Activated gamma-delta T cell treated with anti-CD3 and anti-CD28 coated beads, Interleukin-2, amount 50 U/mL, for 16 hours (primary cell): ENCODE measurements around the gene SPART.
"Not testable (repeated sequence)": the region's sequence is repeated elsewhere in the genome, so short reads cannot be mapped to it uniquely, and the experiment has no call there.

Source experiments
- DNase-seq: peaks from one replicate; pipeline ENCODE4 v3.0.0-alpha.2; 2020; ENCODE audit warnings: low read depth

The SPART gene

DNA sequence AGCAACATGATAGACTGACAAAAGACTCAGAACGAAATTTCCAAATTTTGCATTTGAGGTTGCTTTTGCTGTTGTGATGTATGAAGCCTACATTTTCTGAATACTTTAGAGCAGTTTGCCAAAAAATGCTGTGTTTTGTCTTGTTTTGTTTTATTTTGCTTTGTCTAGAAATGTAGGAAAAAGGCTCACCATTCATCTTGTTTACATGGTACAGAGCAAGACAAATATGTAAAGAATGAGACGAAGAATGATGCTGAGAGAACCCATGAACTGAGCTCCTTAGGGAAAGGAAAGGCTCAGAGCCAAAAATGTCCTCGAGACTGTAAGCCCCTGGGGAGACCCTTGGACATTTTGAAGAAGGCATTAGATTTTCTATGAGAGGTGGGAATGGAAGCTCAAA, 6.8 kb upstream of the SPART start:
- DNase-seq = no peak

DNA sequence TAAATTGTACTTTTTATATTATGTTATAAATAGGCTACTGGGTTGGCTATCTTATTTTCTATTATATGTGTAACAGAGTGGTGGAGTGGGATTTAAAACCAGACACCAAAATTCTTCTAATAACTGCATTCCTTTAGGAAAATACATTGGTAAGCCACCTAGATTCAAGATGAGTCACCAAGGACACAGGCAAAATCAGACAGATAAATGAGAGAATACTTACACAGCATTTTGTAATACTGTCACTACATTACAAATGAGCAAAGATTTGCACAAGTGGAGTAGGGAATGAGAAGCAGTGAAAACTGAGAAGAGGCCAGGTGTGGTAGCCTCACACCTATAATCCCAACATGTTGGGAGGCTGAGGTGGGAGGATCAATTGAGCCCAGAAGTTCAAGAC, 6.2 kb upstream of the SPART start:
- DNase-seq = no peak

DNA sequence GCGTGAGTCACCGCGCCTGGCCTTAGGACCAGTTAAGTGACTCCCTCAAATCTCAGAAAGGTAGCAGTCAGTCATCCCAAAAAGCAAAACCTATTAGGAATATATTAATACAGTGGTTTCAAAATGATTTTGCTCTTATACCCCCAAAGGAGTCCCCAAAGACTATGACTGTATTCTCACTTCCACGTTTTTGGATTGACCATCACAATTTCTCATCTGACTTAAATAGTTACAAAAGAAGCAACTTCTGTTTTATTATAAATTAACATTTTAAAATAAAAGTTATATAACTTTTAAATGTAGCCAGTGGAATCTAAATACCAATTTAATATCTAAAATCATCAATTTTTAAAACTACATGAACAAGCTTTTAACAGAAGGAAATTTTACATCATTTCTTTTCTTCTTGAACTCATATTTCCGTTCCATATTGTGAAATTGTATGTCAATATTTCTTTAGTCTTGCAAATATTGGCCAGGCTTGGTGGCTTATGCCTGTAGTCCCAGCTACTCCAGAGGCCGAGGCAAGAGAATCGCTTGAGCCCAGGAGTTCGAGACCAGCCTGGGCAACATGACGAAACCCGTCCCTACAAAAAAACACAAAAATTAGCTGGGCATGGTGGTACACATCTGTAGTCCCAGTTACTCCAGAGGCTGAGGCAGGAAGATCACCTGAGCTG, 1.5 kb upstream of the SPART start:
- no peak for DNase-seq

DNA sequence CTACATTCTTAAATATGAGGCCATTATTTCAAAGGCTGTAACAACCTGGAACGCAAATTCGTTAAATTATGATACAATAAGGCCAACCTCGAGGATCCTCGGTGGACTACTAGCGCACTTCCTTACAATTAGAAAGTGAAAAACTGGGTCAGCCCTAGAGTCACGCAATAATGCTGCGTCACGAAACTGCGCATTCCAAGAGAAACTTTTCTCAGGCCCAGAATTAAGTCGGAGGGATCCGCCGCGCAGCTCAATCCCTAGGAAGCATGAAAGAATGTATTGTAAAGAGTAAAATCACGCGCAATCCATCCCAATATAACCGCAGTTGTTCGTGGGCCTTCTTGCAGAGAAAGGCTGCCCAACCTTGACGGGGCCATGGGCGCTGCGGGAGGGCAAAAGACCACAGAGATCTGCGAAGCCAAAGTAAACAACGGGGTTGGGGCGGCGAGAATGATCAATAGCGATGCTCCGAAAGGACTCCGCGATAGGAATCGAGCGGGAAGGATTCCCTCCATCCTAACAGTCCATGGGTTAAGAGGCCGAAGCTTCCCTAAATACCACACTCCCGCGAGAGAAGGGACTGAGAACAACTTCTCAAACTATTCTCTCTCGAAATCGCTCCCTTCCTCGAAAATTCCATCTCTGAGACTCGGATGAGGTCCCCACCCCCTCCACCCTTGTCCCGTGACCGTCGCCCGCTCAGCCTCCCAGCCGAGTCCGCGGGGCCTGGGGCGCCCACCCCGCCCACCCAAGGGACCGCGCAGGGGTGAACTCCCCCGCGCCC, 564 bp downstream of the SPART start:
- peak; percentile 1 for DNase-seq

DNA sequence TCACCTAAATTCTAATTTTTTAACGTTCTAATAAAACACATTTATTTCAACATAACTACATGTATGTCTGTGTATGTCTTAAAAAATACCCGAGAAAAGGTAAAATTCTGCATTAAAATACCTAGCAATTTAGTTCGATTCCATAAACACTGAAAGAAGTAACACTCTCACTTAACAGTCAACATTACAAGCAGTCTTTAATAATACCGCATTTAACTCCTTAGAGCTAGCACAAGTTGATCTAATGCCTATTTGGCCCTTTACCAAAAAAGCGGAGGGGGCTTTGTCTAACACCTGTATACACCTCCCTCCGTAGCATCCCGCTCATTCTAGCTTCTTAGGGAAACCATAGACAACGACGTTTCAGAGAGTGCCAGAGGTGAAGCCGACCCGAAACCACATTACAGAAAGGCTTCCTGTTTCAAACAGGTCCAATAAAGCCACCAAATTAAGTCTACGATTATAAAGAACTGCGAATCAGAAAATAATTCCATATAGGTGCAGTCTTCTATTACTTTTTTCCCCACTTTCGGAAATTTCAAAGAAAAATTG, 1.2 kb downstream of the SPART start:
- DNase-seq = no peak

DNA sequence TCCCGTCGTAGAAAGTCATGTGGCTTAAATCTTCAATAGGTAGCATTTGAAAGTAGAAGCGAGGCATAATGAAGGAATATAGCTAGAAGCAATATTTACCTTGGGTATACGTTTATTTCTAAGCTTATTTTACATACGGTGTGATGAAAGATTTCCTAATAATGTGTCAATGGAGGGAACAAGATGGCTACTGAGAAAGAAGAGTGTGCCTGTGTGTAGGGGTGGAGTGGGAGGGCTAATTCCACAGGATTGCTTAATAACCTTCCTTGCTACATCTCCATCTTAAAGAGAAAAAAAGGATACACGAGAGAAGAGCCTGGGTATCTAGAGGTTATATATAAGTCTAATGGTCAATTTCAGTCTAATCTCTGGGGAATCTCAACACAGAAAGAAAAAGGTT, 2.0 kb downstream of the SPART start:
- no peak for DNase-seq

DNA sequence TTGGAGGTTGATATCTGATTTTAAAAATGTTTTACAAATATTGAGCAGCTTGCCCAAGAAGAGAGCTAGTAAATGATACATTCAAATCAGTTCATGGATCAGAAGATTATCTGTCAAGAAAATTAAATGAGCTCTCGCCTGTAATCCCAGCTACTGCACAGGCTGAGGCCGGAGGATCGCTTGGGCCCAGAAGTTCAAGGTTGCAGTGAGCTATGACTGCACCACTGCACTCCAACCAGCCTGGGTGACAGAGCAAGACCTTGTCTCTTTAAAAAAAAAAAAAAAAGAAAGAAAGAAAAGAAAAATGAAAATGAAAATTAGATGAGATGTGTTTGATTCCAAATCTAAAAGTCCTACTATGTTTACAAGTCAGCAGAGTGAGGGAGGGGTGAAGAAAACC, 2.4 kb downstream of the SPART start:
- no peak for DNase-seq

DNA sequence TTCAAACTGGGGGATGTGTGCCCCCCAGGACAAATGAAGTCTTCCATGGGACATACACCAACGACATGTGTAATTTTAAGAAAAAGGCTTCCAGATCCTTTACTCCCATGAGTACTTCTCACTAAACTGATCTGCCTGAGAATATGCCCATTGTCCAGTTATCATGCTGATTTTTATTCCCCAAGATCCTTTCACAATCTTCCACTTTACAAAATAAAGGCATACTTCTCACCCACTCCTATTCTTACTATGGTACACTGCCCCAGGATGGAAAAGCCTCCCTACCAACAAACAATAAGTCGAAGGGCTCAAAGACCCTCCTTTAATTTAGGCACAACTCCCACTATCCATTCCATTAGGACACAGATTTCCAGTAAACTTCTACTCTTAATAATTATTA, 3.5 kb downstream of the SPART start:
- no peak for DNase-seq

DNA sequence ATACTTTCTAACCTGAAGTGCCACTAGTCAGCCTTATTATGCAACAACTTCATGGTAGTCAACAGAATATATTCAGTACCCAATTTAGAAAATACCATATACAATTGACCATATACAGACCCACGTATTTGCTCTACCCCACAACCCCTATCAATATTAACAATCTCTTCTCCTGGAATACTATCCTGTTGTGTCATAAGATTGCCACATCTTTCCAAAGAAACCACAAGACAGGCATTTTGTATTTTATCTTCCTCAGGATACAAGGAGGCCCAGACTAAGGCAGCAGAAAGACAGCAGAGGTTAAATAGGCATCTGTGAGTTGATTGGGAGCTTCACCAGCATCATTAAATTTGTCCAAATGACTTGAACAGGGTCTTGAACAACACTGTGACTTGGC, 4.5 kb downstream of the SPART start:
- no peak for DNase-seq

DNA sequence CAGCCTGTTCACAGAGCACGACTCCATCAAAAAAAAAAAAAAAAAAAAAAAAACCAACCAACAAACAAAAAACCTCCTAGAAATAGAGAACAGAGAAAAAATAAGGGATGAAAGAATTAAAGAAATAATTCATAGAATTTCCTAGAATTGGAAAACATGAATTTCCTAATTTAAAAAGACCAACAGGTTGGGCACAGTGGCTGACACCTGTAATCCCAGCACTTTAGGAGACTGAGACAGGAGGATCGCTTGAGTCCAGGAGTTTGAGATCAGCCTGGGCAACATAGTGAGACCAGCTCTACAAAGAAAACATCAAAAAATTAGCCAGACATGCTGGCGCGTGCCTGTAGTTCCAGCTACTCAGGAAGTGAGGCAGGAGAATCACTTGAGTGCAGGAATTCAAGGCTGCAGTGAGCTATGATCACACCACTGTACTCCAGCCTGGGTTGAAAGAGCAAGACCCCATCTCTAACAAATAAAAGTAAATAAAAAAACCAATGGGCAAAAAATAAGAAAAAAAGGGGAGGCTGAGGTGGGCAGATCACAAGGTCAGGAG, 6.5 kb downstream of the SPART start:
- DNase-seq = no peak

DNA sequence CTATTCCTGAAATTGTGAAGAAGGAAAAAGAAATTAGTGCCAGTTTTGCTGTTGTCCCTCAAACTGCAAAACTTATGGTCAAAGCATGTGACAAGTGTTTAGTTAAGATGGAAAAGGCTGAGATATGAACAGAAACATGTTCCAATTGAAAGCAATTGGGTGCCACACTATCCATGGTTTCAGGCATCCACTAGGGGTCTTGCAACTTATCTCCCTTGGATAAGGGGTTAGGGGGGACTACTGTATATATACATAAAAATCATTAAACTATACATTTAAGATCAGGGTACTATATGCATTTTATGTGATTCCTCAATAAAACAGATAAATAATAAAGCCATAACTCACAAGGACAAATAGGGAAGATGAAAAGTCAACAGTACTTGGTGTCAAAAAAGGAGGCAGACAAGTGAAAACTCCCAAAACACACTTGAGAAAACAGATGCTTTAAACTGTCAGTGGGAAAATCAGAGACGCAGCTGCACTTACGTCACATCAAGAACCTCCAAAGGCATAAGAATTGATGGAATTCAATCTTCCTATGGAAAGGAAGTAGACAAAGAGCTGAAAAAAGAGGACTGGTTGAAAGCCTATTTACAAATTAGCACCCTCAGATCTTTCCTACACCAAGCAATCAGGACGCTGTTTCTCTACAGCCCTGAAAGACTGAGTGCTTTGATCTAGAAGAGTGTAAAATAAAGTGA, 8.1 kb downstream of the SPART start:
- no peak for DNase-seq

DNA sequence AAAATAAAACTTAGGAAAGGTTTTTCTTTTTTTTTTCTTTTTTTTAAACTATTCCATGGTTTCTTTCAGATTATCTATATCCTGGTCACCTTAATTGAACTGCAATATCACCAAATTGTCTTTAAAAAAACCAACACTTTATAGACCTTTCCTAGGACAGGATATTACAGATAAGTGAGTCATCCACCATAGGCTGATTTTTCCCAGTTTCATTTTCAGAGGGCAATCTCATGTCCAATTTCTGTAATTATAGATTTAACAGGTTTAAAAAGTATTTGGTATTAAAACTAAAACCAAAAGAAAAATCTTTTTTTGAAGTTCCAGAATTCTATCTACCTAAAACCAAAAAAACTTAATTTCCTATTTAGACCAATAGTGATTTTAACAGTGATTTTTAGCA, 13.2 kb downstream of the SPART start:
- no peak for DNase-seq

DNA sequence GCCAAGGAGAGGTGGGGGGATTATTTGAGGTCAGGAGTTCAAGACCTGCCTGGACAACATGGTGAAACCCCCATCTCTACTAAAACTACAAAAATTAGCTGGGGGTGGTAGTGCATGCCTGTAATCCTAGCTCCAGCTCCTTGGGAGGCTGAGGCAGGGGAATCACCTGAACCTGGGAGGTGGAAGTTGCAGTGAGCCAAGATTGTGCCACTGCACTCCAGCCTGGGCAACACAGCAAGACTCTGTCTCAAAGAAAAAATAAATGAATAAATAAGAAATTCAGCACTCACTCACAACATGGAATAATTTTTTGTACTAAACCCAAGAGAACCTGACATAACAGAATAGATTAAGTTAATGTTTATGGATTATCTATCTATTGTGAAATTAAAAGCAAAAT, 13.9 kb downstream of the SPART start:
- DNase-seq = not testable (repeated sequence)

DNA sequence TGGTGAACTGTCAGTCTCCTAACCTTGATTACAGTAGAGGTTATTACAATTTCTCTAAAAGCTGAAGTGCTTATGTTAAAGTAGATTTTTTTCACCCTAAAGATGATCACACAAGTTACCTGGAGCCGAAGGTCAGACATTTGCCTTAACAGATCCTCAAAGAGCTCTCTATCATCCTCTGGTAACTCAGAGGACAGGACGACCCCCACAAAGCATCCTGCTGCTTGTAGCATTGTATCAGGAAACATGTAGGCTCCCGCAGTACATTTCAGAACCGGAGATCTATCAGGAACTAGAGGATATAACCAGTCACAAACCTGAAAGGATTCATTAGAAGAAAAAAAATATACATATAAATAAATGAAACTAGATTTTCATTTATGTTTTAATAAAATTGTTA, 14.9 kb downstream of the SPART start:
- DNase-seq = no peak

DNA sequence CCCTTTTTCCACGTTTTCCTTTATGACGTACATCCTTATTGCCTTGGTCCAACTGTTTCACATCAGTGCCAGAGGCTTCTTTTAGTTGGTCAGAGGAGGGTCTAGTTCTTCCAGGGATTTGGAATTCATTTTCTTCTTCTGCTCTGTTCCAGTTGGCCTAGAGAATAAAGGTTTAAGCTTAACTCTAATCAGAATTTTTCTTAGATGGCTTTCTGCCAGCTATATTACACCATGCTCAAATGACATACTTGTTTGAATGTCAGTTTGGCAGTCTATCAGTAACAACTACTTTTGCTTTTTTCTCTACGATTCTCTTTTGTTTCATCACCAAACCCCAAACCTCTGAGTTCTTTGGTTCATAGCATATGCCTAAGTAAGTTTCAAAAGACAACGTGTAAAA, 16.8 kb downstream of the SPART start:
- no peak for DNase-seq

DNA sequence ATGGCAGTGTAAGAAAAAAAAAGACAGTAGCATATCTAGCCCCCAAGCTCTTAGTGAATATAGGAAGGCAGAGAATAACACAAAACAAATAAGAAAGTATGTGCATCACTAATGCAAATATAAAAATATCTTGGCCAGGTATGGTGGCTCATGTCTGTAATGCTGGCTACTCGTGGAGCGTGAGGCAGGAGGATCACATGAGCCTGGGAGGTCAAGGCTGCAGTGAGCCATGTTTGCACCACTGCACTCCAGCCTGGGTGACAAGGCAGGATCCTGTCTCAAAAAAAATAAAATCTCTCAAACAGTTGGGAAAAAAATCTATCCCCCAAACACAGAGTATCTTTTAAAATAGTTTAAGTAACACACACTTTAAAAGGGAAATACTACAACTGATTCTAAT, 17.4 kb downstream of the SPART start:
- no peak for DNase-seq

DNA sequence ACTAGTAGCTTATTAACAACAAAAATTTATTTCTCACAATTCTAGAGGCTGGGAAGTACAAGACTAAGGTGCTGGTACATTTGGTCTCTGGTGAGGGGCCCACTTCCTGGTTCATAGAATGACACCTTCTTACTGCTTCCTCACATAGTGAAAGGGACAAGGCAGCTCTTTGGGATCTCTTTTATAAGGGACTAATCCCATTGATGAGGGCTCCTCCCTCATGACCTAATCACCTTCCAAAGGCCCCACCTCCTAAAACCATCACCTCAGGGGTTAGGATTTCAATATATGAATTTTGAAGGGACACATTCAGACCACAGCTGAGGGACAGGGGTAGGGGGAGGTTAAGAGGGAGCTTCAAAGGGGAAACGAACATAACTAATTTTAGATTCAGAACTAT, 20.3 kb downstream of the SPART start:
- no peak for DNase-seq

DNA sequence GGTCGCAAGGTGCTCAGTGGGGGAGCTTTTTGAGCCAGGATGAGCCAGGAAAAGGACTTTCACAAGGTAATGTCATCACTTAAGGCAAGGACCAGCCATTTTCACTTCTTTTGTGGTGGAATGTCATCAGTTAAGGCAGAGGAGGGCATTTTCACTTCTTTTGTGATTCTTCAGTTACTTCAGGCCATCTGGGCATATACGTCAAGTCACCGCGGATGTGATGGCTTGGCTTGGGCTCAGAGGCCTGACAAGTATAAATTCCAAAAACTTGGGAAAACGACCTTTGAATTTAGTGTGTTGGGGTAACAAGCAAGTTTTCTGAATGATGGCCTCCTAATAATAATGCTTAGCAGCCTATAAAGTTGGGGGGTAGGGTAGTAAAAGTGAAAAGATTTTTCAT, 21.3 kb downstream of the SPART start:
- not testable (repeated sequence) for DNase-seq

DNA sequence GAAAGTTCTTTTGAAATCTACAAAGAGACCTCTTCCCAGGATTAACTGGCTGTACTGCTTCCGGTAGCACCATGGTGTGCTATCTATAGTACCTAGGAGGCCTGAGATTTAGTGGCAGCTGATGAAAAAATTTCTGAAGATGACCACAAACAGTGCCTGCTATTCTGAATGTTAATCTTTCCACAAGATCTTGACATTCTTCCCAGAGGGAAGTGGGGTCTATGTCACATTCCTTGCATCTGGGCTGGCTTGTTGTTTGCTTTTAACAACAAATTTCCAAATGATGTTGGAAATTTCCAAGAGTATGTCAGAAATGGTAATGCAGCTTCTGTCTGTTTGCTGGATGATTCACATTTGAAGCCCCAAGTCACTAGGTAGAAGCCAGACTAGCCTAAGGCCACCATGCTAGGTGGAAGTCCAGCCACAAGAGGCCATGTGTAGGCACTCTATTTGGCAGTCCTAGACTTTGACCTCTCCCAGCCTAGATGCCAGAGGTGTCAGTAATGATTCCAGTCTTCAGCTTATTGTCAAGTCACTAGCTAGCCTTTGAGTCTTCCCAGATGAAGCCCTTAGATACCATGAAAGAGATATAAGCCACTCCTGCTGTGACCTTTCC, 22.1 kb downstream of the SPART start:
- no peak for DNase-seq

DNA sequence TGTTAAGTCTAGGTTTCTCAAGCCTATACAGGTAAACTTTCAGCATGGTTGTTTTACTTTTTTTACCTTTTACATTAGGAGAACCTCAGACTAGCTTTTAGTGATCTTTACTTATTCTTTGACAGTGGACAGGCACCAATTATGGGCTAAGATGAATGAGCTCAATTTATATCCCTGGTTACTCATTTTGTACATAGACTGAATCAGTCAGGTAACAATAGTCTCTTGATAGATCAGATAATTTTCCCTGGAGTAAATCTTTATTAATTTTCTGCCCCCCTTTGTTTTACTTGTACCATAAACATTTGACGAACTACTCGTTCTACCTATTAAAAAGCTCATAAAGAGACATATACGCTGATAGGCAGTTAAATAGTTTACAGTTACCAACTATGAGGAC, 22.8 kb downstream of the SPART start:
- no peak for DNase-seq

DNA sequence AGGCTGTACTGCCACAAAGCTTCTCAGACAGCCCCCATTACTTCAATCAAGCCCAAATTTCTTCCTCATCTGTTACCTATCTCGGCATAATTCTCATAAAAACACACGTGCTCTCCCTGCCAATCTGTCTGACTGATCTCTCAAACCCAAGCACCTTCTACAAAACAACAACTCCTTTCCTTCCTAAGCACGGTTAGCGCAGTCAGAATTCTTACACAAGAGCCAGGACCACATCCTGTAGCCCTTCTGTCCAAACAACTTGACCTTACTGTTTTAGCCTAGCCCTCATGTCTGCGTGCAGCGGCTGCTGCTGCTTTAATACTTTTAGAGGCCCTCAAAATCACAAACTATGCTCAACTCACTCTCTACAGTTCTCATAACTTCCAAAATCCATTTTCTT, 26.4 kb downstream of the SPART start:
- DNase-seq = not testable (repeated sequence)
